GM19463 (cell line): ENCODE measurements around the gene TGFB1I1.

Experiments used
- ATAC-seq: cut with Tn5 transposase; IDR thresholded peaks from one replicate; pipeline ENCODE4 v1.9.1; 2021; ENCODE audit warnings: mild to moderate bottlenecking, moderate library complexity; ENCODE audit not compliant: unreplicated experiment

Gene TGFB1I1

DNA sequence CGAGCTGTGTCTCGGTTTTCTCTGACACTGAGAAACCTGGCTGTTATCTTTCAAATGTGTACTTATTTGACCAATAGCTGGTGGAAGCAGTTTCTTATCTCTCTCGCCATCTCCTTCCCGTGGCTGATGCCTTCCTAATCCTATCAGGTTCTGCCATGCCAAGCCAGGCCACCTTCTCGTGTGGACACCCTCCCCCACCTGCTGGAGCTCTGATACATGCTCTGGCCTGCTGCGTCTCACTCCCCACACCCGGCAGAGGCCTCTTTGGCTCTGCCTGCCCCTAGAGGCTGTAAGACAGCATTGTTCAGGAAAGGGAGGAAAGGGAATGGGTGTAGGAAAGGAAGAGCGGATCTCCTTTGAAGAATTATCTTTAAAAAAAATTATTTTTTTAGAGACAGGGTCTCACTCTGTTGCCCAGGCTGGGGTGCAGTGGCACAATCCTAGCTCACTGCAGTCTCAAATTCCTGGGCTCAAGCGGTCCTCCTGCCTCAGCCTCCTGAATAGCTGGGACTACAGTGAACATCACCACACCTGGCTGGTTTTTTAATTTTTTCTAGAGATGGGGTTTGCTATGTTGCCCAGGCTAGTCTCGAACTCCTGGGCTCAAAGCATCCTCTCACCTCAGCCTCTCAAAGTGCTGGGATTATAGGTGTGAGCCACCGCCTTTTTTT is 20.1 kb upstream of the TGFB1I1 start:
- peak; percentile 68 for ATAC-seq

GRCh38 chr16:31452631-31453106 is 19.3 kb upstream of the TGFB1I1 start:
- no peak for ATAC-seq

- no peak for ATAC-seq
These were observed 18.4 kb upstream of the TGFB1I1 start for GRCh38 chr16:31453255-31454204.

DNA sequence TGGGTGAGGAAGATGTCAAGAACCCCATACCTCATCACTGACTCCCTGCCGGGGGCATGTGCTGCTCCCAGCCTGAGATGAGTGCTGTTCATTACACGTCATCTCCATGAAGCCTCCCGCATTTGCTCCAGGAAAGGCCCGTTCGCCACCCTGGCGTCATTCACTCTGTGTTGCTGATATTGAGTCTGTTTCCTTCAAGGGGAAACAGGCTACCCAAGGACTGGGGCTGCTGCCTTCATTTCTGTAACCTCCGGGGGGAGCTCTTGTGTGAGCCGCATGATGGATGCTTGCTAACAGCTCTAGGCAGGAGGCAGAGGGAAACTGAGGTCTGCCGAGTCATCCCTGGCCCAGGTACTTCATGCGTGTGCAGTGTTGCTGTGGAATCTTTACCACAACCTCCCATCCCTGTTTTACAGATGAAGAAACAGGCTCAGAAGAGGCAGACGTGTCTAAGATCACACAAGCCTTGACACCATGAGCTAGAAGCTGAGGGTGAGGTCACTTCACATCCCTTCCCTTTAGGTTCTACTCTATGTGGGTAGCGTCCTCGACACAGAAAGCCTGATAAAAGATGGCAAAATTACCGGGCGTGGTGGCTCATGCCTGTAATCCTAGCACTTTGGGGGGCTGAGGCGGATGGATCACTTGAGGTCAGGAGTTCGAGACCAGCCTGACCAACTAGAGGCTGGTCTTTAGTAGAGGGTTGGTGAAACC is 16.2 kb upstream of the TGFB1I1 start:
- ATAC-seq = no peak

GRCh38 chr16:31456988-31457360 is 15.0 kb upstream of the TGFB1I1 start:
- ATAC-seq = no peak

DNA sequence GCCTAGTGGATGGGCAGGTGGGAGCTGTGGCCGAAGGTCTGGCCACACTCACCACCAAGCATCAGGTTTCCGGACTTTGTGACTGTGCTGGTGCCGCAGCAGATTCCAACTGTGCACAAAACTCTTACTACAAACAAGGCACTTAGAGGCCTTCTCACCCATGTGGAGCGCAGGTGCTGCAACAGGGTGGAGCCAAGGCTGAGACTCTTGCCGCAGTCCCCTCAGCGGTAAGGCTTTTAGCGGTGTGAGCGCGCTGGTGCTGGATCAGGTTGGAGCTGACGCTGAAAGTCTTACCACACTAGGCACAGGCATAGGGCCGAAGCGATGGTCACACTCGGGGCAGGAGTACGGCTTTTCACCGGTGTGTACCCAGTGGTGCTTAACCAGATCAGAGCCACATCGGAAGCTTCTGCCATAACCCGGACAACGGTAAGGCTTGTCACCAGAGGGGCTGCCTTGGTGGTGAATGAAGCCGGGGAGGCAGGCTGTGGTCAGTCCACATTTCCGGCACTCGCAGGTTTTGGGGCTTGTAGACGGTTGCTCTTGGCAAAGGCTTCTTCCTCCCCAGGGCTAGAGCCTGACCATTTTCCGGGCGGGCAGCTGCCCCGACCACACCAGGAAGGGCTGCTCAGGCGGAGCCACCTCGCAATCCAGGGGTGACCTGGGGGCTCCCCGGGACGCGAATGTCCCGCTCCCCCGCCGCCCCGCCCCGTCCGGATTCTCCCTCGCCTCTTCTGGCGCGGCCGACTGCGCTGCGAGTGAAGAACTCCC is 13.7 kb upstream of the TGFB1I1 start:
- ATAC-seq = no peak

GRCh38 chr16:31458844-31459686 is 12.9 kb upstream of the TGFB1I1 start, which contains the start of gene ARMC5:
TSS of gene ARMC5 (plus strand) at chr16:31459501. CDS start at chr16:31459525, 24 bp downstream.
- peak; percentile 68 for ATAC-seq

DNA sequence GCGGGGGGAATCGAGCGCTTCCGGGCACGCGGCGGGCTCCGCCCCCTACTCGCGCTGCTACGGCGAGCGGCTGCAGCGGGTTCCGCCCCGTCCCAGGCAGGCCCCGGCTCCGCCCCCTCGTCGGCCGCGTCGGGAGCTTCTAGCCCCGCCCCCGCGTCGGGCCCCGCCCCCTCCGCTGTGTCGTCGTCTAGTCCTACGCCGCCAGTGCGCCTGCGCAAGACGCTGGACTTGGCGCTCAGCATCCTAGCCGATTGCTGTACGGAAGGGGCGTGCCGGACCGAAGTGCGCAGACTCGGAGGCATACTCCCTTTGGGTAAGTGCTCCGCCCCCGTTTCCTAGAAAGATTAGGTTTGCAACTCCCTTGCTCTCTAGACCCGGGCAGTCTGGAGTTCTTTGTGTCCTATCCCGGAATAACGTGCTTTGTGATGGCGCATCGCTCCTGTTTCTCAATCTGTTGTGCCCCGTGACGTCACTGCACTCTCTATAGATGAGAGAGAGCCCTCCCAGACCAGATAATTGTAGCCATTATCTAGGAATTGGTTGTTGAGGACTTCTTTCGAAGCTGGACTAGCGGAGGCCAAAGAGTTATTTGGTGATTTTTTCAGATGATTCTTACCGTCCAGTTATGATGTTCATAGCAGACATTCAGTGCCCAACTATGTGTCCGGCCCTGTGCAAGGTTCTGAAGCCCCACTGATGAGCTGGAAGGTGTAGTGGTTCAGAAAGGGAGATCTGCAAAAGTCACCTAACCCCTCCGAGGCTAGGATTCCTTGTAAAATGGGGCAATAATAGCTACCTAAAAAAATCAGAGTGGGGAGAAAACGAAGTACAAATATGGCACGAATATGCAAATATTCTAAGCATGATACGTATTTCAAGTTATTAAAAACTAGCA is 12.0 kb upstream of the TGFB1I1 start:
- ATAC-seq = peak; percentile 67

DNA sequence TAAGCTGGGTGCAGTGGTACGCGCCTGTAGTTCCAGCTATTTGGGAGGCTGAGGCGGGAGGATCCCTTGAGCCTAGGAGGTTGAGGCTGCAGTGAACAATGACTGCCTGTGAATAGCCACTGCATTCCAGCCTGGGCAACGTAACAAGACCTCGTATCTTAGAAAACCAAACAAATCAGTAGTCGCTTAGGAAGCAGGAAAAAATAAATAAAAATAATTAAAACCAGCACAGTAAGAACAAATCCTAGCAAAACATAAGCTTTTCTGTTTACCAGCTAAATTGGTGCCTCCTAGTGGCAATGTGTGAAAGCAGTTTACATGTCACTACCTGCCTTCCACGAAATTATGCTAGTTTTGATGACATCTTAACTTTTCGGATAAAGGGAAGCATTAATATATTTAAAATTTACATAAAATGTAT is 11.4 kb upstream of the TGFB1I1 start:
- ATAC-seq = no peak

GRCh38 chr16:31461201-31461920 is 10.6 kb upstream of the TGFB1I1 start:
- ATAC-seq = no peak

GRCh38 chr16:31461921-31462804 is 9.8 kb upstream of the TGFB1I1 start:
- ATAC-seq = no peak

- no peak for ATAC-seq
These were observed 7.6 kb upstream of the TGFB1I1 start for GRCh38 chr16:31464348-31464769.

DNA sequence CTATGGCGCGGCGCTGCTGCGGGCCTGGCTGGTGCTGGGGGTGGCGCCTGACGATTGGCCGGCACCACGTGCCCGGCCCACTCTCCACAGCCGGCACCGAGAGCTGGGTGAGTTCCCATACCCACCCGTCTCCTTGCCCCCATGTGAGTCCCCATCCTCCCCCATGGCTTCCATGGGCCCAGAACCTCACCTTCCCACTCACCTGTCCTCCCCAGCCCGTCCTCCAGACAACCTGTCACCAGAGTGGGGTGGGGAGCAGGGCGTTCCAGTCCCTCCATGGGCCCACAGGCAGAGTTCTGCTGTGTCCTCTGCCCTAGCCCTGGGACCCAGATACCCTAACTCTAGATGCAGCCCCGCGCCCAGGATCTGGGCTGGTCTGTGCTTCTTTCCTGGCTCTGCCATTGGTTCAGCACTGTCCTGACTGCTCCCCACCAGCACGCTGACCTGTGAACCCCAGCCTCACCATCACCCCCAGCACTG is 7.1 kb upstream of the TGFB1I1 start:
- ATAC-seq = no peak

DNA sequence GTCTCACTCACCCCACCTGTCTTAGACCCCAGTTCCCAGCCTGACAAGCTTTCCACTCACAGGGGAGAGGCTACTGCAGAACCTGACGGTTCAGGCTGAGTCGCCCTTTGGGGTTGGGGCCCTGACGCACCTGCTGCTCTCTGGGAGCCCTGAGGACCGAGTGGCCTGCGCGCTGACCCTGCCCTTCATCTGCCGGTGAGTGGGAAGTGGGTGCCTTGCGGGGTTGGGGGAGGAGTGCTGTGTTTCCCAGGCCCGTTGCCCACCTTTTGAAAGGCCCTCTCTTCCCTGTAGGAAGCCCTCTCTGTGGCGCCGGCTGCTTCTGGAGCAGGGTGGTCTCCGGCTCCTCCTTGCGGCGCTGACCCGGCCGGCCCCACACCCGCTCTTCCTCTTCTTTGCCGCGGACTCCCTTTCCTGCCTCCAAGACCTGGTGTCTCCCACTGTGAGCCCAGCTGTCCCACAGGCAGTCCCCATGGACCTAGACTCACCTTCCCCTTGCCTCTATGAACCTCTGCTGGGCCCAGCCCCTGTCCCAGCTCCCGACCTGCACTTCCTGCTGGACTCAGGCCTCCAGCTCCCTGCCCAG is 6.1 kb upstream of the TGFB1I1 start:
- no peak for ATAC-seq

- ATAC-seq = no peak
These were observed 5.5 kb upstream of the TGFB1I1 start for GRCh38 chr16:31466381-31466841.

DNA sequence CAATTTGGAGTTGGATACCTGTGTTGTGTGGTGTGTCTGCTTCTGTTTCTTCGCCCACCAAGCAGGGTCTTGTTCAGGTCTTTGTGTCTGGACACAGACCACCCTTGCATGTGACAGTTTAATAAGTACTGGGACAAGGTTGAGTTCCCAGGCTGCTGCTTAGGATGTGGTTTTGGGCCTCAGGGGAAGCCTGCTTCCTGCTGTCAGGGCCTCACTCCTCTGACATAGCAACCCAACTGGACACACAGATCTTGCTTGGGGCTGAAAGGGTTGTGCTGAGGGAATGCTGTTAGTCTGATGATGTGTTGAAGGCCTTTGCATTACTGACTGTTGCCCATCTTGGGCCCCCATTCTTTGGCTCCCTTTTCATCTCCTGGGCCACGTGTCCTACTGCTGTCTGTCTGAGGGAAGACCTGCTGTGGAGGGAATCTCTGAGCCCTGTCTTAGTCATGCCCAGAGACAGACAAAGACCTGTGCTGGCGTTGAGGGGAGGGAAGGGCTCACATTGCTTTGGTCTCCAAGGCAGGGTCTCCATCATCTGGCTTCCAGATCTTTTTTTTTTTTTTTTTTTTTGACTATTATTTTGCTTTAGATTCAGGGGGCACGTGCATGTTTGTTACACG is 4.7 kb upstream of the TGFB1I1 start:
- ATAC-seq = no peak
